AG04449 (cell line): Measurements from ENCODE around the gene SMPDL3A.

Experiments used
- CTCF ChIA-PET: fragments of 350-600 bp; formaldehyde crosslinking; extraction: SDS; loops from one replicate; lab custom pipeline; 2021; ENCODE audit warnings: antibody characterized with exemption; lab: Yijun Ruan, JAX
- POLR2A ChIA-PET: fragments of 400-600, 350-600 bp; formaldehyde crosslinking; extraction: SDS; loops from one replicate; lab custom pipeline; 2020; ENCODE audit warnings: antibody characterized with exemption, inconsistent platforms; lab: Yijun Ruan, JAX
- DNase-seq: peaks from one replicate; pipeline ENCODE4 v3.0.0-alpha.2; 2010; ENCODE audit warnings: low read depth, low spot score
- H3K4me3 ChIP-seq: 2 replicates; pipeline ENCODE4 v1.5.1; 2011; ENCODE audit warnings: low read depth, mild to moderate bottlenecking, control low read depth, low read length
- CTCF ChIP-seq: IDR thresholded peaks from one replicate; pipeline ENCODE4 v1.5.1; 2011; ENCODE audit warnings: mild to moderate bottlenecking, moderate library complexity, low read length, control low read depth, inconsistent platforms; ENCODE audit not compliant: insufficient read depth; ENCODE audit errors: missing control alignments

SMPDL3A gene

DNA sequence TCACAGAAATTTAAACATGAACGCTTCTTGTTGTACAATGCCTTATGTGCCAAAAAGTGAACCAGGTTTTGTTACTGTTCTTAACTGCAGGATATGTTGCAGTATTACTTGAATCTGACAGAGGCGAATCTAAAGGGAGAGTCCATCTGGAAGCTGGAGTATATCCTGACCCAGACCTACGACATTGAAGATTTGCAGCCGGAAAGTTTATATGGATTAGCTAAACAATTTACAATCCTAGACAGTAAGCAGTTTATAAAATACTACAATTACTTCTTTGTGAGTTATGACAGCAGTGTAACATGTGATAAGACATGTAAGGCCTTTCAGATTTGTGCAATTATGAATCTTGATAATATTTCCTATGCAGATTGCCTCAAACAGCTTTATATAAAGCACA, 19.9 kb downstream of the SMPDL3A start:
- TF ChIP-seq CTCF: no peak
- ChIA-PET POLR2A (no interaction called here), CTCF (interaction anchor here (1.4 kb wide), 1 partner anchor 30 kb away, joined by 5 read pairs; no protein-coding TSS in a partner anchor)

GRCh38 chr6:122809691-122810090, 20.6 kb downstream of the SMPDL3A start:
- H3K4me3 ChIP-seq: no peak overlapping the region
- TF ChIP-seq CTCF: no peak
- POLR2A ChIA-PET: no interaction called here
- no peak for DNase-seq
- CTCF ChIA-PET: interaction anchor here (1.1 to 1.4 kb wide), 2 partner anchors 20 to 29 kb away, joined by 3 to 5 read pairs; no protein-coding TSS in a partner anchor

More for the DNA sequence above, 19.9 kb downstream of the SMPDL3A start:
- H3K4me3 ChIP-seq: no peak overlapping the region
- no peak for DNase-seq

DNA sequence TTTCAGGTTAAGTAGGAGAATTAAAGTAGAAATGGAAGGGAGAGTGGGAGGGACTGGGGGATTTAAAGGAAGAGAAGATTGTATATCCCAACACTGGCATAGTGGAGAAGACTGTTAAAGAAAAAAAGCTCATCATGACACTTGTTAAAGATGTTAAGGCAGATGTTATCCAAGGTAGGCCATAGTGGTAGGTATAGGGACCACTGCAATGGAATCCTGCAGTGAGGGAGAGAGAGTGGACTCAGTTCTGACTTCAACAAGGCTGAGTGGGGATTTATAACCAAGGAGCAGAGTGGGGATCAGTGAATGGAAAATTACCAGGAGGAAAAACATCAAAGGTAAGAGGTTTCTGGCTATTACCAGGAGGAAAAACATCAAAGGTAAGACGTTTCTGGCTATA, 21.1 kb downstream of the SMPDL3A start:
- no peak for DNase-seq
- TF ChIP-seq CTCF: no peak
- POLR2A ChIA-PET: no interaction called here
- H3K4me3 ChIP-seq: no peak overlapping the region
- CTCF ChIA-PET: interaction anchor here (1.1 to 1.4 kb wide), 2 partner anchors 20 to 29 kb away, joined by 3 to 5 read pairs; no protein-coding TSS in a partner anchor

DNA sequence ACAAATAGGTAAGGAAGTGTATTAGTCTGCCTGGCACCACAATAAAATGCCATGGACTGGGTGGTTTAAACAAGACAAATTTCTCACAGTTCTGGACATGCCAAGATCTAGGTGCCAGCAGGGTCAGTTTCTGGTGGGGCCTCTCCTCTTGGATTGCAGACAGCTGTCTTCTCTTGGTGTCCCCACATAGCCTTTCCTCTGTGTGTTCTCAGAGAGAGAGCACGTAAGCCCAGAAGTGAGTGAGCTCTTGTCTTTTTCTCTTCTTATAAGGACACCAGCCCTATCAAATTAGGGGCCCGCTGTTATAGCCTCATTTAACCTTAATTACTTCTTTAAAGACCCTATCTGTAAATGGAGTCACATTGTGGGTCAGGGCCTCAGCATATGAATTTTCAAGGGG, 28.3 kb downstream of the SMPDL3A start:
- no peak for TF ChIP-seq CTCF
- ChIA-PET POLR2A (no interaction called here), CTCF (interaction anchor here (0.7 to 0.9 kb wide), 2 partner anchors 9 to 28 kb away, joined by 4 read pairs; no protein-coding TSS in a partner anchor)
- H3K4me3 ChIP-seq: no peak overlapping the region
- no peak for DNase-seq

DNA sequence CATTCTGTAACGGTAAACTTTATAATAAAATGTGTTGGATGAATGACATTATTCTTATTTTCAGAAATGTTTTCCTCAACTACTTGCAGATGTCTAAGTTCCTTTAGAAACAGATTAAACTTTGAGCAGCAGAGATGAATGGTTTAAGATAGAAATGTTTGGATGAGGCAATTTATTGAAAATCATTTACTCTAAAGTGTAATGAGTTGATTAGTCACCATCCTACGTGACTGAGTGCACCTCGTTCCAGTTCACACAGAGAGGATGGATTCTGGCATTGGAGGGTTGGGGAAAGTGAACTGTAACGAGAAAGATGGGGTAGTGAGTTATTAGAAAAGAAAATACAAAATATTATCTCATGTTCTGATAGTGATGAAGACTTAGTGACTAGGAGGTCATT, 28.7 kb downstream of the SMPDL3A start:
- CTCF ChIA-PET: interaction anchor here (0.7 to 0.9 kb wide), 2 partner anchors 25 to 28 kb away, joined by 3 to 4 read pairs; no protein-coding TSS in a partner anchor
- POLR2A ChIA-PET: no interaction called here
- TF ChIP-seq CTCF: no peak
- no peak for DNase-seq
- H3K4me3 ChIP-seq: no peak overlapping the region

- H3K4me3 ChIP-seq: no peak overlapping the region
- DNase-seq: no peak
- CTCF ChIA-PET: no interaction called here
- POLR2A ChIA-PET: no interaction called here
- TF ChIP-seq CTCF: no peak
These were observed 29.8 kb downstream of the SMPDL3A start for GRCh38 chr6:122818866-122819265.
